Prostate gland (tissue), 2 donors: Measurements from ENCODE around the gene FRMD4B. TPM values are rescaled to one million over a fixed set of nuclear protein-coding genes. Genes with fewer than 3 reads are reported as not detected.

Source experiments
- DNase-seq: peaks from one replicate; pipeline ENCODE4 v3.0.0-alpha.2; 2019; ENCODE audit warnings: low spot score
- H3K27ac ChIP-seq, 2 donors: fragments of 200-600 bp; sonication (generic); 2 replicates each; pipeline ENCODE4 v1.5.1; 2017 to 2019
- H3K27me3 ChIP-seq: fragments of 200-600 bp; sonication (generic); replicated peaks from 2 replicates; pipeline ENCODE4 v1.5.1; 2019; ENCODE audit not compliant: insufficient read depth
- H3K36me3 ChIP-seq, 2 donors: fragments of 200-600 bp; sonication (generic); 1 replicate in 1 of 2; 2 replicates in 1 of 2; pipeline versions ENCODE4 v1.5.1 to v1.8.1; 2017 to 2019
- H3K4me1 ChIP-seq: fragments of 200-600 bp; sonication (generic); replicated peaks from 2 replicates; pipeline ENCODE4 v1.5.1; 2019
- H3K4me3 ChIP-seq, 2 donors: fragments of 200-600 bp; sonication (generic); 2 replicates each; pipeline ENCODE4 v1.5.1; 2017 to 2019
- H3K9me3 ChIP-seq: fragments of 200-600 bp; sonication (generic); 2 replicates; pipeline ENCODE4 v1.5.1; 2017
- CTCF ChIP-seq, 4 experiments: fragments of 200-600 bp in 2 of 4; fragments of 450-650 bp in 2 of 4; sonication (generic) in 2 of 4; IDR thresholded peaks; 1 replicate in 3 of 4; 2 replicates in 1 of 4; pipeline ENCODE4 v1.5.1; 2016 to 2019; ENCODE audit warnings: antibody characterized with exemption in 4 of 4, mild to moderate bottlenecking in 2 of 4, moderate library complexity in 2 of 4
- POLR2A ChIP-seq: fragments of 450-650 bp; IDR thresholded peaks from one replicate; pipeline ENCODE4 v1.6.1; 2016; ENCODE audit warnings: antibody characterized with exemption, mild to moderate bottlenecking
- POLR2AphosphoS5 ChIP-seq: sonication (generic); formaldehyde crosslinking; IDR thresholded peaks from one replicate; pipeline ENCODE4 v1.6.1; 2017; ENCODE audit warnings: antibody characterized with exemption
- WGBS: methylation state at CpG from one replicate; pipeline ENCODE4 v1.1.5; 2018; 5-methylcytosine and 5-hydroxymethylcytosine counted together
- intact Hi-C: fragments of 100-400 bp; cut with DNase I; formaldehyde crosslinking; loops from one replicate; pipeline ENCODE4 v1.14.2; 2022
- total RNA-seq, 2 donors: library from RNA; depleted of rRNA; stranded (reverse); fragments of >200 nt; gene quantifications; one replicate each; pipeline ENCODE4 v1.1.0, GENCODE V29; 2016

FRMD4B gene
- total RNA-seq, 2 donors from 2014 or later = 31.0 to 41.4 TPM

- H3K4me1 ChIP-seq = no peaks in the 10 kb centered on the region
- H3K9me3 ChIP-seq = no peaks in the 10 kb centered on the region
- intact Hi-C loops = no loop called here
- H3K27me3 ChIP-seq = no peaks in the 10 kb centered on the region
- TF ChIP-seq POLR2A (no peak), POLR2AphosphoS5 (no peak), CTCF (IDR thresholded peaks at IDR 0.05) (no peak)
- H3K4me3 ChIP-seq = no peak overlapping the region
- H3K36me3 ChIP-seq = no peaks in the 10 kb centered on the region
- 88% methylated on average over 3 of the region's 3 CpGs for WGBS
- no peak for DNase-seq
- H3K27ac ChIP-seq = no peak overlapping the region
These were observed 236.3 kb downstream of the FRMD4B start for GRCh38 chr3:69149586-69149985.

- Histone ChIP-seq H3K27me3 (no peaks in the 10 kb centered on the region), H3K27ac (no peak overlapping the region), H3K9me3 (no peaks in the 10 kb centered on the region), H3K36me3 (no peaks in the 10 kb centered on the region), H3K4me3 (no peak overlapping the region), H3K4me1 (no peaks in the 10 kb centered on the region)
- intact Hi-C loops = no loop called here
- DNase-seq = no peak
- TF ChIP-seq POLR2AphosphoS5 = no peak
- TF ChIP-seq CTCF (IDR thresholded peaks at IDR 0.05) = no peak
- TF ChIP-seq POLR2A = no peak
These were observed 240.2 kb downstream of the FRMD4B start for GRCh38 chr3:69145688-69146087.

GRCh38 chr3:69144631-69145245, 241.2 kb downstream of the FRMD4B start:
- intact Hi-C loops = no loop called here
- DNase-seq = no peak
- TF ChIP-seq POLR2AphosphoS5 = no peak
- TF ChIP-seq POLR2A = no peak
- Histone ChIP-seq H3K4me1 (no peaks in the 10 kb centered on the region), H3K27ac (no peak overlapping the region), H3K9me3 (no peaks in the 10 kb centered on the region), H3K27me3 (no peaks in the 10 kb centered on the region), H3K4me3 (no peak overlapping the region), H3K36me3 (no peaks in the 10 kb centered on the region)
- 73% methylated on average over 3 of the region's 3 CpGs for WGBS

GRCh38 chr3:69143612-69144011, 242.3 kb downstream of the FRMD4B start:
- no peak for DNase-seq
- Histone ChIP-seq H3K4me3 (no peak overlapping the region), H3K4me1 (no peaks in the 10 kb centered on the region), H3K36me3 (no peaks in the 10 kb centered on the region), H3K9me3 (no peaks in the 10 kb centered on the region), H3K27ac (no peak overlapping the region), H3K27me3 (no peaks in the 10 kb centered on the region)
- 74% methylated on average over 3 of the region's 3 CpGs for WGBS
- TF ChIP-seq CTCF (IDR thresholded peaks at IDR 0.05) = no peak
- no peak for TF ChIP-seq POLR2AphosphoS5
- TF ChIP-seq POLR2A = no peak
- intact Hi-C loops = no loop called here

- DNase-seq = no peak
- intact Hi-C loops = no loop called here
- no peak for TF ChIP-seq POLR2A
- TF ChIP-seq CTCF (IDR thresholded peaks at IDR 0.05) = no peak
- TF ChIP-seq POLR2AphosphoS5 = no peak
These were observed 243.0 kb downstream of the FRMD4B start for GRCh38 chr3:69142797-69143454.

More at GRCh38 chr3:69142797-69143454, 243.0 kb downstream of the FRMD4B start:
- H3K9me3 ChIP-seq = no peaks in the 10 kb centered on the region
- 65% methylated on average over 4 of the region's 4 CpGs for WGBS
- no peaks in the 10 kb centered on the region for H3K4me1 ChIP-seq
- no peaks in the 10 kb centered on the region for H3K36me3 ChIP-seq
- no peak overlapping the region for H3K27ac ChIP-seq
- H3K27me3 ChIP-seq = no peaks in the 10 kb centered on the region
- H3K4me3 ChIP-seq = no peak overlapping the region
